ENCODE measurements around the gene DOCK9.

- TF ChIP-seq EZH2 (IDR thresholded peaks at IDR 0.05; ENCODE audit: insufficient read depth, low read length) (no peak), CTCF (IDR thresholded peaks at IDR 0.05; ENCODE audit: insufficient read depth, low read depth, low read length) (no peak)
Measured at GRCh38 chr13:98854448-98854847, 123.4 kb downstream of the DOCK9 start.
